GM12873 (cell line): ENCODE measurements around the gene DACT2.

Experiments
- TF ChIP-seq, protein P1 (sequence below): IDR thresholded peaks from 2 replicates; pipeline ENCODE4 v1.5.1; 2012; ENCODE audit warnings: low read depth, mild to moderate bottlenecking, moderate library complexity, low read length, control low read depth; ENCODE audit not compliant: insufficient read depth; ENCODE audit errors: missing control alignments

DACT2 gene

DNA sequence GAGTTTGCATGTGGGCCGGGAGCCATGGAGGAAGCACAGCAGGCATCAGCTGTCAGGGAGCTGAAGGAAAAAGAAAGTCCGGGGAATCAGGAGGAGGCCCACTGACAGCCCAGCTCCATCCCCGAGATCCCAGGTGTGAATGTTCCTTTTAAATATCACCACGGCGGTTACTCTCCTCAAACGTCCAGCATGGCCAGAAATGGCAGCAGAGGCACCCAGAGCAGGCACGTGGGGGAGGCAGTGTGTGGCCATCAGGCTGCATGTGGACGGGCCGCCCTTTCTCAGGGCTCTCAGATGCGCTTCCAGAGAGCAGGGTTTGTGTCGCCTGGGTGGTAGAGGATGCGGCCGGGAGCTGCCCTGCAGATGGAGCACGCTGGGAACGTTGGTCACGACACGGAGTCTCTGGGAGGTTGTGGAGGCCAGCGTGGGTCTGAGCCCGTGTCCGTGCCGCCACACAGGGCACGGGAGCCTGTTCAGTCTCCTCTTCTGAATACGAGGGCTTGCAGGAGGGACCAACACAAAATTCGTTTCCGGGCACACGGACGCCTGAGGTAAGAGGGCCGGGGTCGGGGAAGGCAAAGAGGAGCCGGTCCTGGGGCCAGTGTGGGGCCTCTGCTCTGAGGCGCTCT lies 45.3 kb upstream of the DACT2 start:
- TF ChIP-seq, protein P1, sequence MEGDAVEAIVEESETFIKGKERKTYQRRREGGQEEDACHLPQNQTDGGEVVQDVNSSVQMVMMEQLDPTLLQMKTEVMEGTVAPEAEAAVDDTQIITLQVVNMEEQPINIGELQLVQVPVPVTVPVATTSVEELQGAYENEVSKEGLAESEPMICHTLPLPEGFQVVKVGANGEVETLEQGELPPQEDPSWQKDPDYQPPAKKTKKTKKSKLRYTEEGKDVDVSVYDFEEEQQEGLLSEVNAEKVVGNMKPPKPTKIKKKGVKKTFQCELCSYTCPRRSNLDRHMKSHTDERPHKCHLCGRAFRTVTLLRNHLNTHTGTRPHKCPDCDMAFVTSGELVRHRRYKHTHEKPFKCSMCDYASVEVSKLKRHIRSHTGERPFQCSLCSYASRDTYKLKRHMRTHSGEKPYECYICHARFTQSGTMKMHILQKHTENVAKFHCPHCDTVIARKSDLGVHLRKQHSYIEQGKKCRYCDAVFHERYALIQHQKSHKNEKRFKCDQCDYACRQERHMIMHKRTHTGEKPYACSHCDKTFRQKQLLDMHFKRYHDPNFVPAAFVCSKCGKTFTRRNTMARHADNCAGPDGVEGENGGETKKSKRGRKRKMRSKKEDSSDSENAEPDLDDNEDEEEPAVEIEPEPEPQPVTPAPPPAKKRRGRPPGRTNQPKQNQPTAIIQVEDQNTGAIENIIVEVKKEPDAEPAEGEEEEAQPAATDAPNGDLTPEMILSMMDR = no peak

DNA sequence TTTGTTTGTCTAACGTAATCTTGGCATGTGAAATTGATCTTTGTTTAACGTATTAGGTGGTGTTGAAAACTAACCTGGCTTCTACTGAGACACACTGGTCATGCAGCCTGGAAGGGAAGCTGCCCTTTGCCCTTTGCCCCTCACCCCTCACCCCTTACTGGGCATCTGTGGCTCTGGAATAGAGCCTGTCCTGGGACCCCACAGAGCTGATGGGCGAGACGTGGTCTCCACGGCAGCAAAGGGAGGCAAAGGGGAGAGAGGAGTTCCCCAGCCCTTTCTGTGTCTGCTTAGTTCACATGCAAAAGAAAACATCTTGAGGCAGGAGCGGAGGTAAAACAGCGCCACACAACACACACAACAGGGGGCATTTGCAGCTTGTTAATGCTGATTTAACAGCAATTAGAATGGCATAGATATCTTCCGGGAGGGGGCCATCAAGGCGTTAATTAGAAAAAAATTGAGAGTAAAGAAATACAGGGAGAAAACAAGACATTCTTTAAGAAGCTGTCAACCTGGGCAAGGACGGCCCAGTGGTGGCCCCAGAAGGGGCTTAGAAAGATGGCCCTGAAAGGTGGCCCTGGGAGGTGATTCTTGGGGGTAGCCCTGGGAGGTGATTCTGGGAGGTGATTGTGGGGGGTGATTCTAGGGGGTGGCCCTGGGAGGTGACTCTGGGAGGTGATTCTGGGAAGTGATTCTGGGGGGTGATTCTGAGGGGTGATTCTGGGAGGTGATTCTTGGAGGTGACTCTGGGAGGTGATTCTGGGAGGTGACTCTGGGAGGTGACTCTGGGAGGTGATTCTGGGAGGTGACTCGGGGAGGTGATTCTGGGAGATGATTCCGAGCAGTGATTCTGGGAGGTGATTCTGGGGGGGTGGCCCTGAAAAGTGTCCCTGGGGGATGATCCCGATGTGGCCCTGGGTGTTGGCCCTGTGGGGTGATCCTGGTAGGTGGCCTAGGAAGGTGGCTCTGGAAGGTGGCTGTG lies 44.5 kb upstream of the DACT2 start:
- TF ChIP-seq, protein P1 = no peak

DNA sequence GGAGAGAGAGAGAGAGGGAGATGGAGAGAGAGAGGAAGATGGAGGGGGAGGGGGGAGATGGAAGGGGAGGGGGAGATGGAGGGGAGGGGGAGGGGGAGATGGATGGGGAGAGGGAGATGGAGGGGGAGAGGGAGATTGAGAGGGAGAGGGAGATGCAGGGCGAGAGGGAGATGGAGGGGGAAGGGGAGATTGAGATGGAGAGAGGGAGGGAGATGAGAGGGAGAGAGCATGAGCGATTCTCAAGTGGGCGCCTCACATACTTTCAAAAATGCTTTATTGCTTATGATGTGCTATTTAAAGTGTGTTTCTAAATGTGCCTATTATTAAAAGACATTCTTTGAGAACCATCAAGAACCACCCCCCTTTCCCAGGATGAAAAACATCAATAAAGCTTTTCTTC lies 43.7 kb upstream of the DACT2 start:
- TF ChIP-seq, protein P1 = no peak

DNA sequence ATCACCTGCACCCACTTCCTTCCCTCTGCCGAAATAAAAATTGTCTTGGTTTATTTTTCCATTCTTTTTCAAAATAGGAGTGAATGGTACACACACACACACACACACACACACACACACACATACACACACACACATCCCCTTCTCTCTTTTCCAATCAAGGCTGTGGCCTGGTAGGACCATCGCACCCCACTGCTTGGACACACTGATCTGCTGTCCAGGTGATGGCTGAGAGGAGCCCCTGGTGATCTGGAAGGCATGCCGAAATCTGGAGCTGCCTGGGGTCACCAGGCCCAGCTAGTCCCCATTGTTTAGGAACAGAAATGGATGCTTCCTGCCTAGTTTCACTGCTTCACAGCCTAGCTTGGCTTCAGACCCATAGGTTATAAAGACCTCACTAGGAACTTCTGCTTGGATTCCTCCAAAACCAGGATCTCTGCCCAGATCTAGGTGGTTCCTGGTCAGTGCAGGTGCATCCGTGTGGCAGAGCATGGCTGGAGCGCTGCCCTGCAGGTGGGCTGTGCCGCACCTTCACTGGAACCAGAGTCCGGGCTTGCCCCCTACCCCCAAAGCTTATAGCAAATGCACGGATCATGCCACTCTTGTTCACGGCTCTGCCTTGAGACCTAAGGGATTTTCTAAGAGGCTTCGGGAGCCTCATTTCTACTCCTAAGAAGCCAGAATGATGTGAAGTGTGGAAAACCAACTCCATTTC lies 42.9 kb upstream of the DACT2 start:
- TF ChIP-seq, protein P1 = no peak

DNA sequence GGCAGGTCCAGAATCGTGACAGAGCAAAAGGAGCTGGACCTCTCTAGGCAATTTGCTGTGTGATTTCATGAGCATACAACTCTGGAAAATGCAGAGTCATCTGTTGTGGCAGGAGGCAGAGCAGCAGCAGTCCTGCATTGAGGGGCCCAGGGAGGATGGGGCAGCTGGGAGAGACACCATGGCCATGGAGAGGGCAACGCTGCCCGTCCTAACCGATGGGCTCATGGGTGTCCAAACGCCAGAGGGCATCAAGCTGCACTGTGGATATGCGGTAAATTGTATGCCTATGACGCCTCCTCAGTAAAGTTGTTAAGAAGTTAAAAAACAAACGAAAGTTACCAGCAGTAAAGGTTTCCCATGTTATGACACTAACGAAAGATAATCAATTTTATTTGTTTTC lies 42.2 kb upstream of the DACT2 start:
- TF ChIP-seq, protein P1 = no peak

DNA sequence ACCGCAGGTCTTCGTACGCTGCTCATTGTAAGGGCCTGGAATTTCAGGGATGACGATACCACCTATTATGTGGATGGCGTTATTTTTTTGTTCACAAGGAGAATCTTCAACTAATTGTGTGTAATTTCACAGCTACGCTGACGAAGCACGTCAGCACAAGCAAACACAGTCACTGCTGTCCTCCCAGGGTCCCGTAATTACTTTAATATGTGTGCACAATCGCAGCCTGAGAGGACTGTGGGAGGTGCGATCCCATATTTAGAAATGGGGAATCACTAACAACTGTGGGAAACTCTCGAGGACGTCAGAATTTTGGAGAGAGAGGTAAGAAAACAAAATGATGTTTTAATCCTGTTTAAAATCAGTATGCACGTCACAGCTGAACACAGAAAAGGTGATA lies 40.2 kb upstream of the DACT2 start:
- TF ChIP-seq, protein P1 = no peak
